ENCODE results near the gene PORCN.
"Not testable (repeated sequence)": the region's sequence is repeated elsewhere in the genome, so short reads cannot be mapped to it uniquely, and the experiment has no call there.

The PORCN gene

DNA sequence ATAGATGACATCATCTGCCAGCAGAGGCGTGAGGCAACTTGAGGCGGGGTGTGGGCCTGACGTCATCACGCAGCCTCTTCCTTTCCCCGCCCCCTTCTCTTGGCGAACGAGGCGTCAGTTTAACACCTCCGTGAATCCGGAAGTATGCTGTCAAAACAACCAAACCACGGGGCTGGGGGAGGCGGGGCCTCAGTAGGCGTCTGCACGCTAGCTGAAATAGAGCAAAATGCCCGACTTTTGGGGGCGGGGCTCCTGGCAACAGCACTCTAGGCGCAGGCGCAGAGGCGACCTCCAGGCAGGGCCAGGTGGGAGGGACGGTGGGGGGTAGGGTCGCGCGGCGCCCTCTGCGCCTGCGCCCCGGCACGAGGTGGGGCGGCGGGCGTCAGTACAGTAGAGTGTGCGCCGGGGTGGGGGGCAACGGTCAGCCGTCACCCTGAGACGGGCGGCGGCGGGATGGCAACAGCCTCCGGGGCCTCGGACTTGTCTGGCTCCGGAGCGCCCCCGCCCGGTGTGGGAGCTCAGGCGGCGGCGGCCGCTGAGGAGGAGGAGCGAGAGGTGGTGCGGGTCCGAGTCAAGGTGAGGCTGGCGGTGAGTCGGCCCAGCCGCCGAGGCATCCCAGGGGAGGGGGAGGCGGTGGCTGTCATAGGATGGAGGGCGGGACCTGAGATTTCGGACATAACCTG is 30.7 kb downstream of the PORCN start, which contains the start of gene TBC1D25:
TBC1D25 (plus strand) TSS at position 370 of the 683 bp plus-strand sequence; CDS start at position 454, 84 bp downstream.
- DNase-seq (ENCODE audit: low read depth in 1 of 2, low spot score in 1 of 2) = peak; percentile 90 to 91

DNA sequence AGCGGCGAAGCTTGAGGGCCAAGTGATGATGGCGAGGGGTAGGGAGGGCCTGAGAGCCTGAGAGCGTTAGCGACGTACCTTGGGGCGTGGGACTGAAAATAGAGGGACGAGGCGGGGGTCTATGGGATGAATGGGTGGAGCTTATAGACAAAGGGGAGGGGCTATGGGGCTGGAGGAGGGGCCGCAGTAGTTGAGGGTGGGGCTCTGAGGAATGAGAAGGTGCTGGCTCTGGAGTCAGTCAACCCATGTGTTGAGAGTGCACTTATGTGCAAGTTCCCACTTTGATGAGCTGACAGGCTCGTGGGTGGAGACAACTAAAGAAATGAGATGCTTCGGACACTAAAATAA is 31.2 kb downstream of the PORCN start:
- peak; percentile 8 to 36 for DNase-seq (ENCODE audit: low read depth in 1 of 2, low spot score in 1 of 2)

DNA sequence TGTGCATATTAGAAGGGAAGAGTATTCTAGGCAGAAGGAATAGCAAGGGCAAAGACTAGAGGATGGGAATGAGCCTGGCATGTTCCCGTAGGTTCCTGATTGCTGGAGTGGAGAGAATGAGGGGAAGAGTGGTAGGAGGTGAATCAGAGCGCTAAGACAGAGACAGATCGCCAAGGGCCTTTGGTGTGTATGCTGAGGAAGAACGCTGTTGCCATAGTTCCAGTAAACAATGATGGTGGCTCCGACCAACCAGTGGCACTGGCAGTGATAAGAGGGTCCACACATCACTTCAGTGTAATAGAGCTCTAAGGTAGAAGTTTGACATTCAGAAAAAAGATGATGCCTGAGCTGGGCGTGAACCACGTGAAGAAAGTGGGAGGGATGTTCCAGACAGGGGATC is 31.7 kb downstream of the PORCN start:
- no peak for DNase-seq (ENCODE audit: low read depth in 1 of 2, low spot score in 1 of 2)

DNA sequence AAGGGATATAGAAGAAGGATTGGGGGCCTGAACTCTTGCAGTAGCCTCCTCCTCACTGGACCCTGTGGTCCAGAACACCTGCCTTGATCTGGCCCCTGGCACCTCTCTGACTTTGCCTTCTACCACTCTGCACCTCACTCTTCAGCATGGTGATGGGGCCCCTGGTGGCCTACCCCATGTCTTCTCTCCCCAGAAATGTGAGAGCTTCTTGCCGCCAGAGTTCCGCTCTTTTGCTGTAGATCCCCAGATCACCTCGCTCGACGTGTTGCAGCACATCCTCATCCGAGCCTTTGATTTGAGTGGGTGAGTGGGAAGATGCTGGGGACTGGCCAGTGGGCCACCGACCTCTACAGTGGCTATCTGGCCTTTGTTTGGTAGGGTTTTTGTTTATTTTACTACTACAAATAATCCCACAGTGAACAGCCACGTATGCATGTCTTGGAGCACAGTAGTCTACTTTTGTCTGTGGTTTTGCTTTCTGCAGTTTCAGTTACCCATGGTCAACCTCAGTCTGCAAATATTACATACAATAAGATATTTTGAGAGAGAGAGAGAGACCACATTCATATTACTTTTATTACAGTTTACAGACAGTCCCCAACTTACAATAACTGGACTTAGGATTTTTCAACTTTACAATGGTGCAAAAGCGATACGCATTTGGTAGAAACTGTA is 32.5 kb downstream of the PORCN start:
- no peak for DNase-seq (ENCODE audit: low read depth in 1 of 2, low spot score in 1 of 2)

DNA sequence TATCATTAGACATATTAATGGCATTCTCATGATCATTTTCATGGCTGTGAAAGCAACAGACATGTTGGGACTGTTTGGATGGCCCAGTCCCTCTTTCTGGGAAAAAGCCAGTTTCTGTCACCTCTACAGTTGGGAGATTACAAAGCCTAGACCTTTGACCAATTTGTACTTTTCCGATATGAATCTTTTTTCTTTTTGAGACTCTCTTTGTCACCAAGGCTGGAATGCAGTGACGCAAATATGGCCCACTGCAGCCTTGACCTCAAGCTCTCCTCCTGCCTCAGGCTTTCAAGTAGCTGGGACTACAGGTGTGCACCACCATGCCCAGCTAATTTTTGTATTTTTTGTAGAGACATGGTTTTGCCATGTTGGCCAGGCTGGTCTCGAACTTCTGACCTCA is 40.1 kb downstream of the PORCN start:
- no peak for DNase-seq (ENCODE audit: low read depth in 1 of 2, low spot score in 1 of 2)

DNA sequence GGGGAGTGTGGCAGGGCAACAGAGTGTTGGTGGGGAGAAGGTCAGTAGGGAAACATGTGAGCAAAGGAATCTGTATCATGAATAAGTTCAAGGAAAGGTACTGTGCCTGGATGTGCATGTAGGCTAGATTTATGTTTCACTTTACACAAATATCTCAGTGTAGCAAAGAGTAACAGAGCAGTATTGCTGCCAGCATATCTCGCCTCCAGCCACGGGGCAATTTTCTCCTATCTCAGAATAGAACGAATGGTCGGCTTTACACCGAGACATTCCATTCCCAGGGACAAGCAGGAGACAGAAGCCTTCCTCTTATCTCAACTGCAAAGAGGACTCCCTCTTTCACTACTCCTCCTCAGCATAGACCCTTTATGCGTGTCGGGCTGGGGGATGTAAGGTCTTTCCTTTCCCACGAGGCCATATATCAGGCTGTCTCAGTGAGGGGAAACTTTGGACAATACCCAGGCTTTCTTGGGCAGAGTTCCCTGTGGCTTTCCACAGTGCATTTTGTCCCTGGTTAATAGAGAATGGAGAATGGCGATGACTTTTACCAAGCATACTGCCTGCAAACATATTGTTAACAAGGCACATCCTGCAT is 47.0 kb downstream of the PORCN start:
- DNase-seq (ENCODE audit: low read depth in 1 of 2, low spot score in 1 of 2) = not testable (repeated sequence)

DNA sequence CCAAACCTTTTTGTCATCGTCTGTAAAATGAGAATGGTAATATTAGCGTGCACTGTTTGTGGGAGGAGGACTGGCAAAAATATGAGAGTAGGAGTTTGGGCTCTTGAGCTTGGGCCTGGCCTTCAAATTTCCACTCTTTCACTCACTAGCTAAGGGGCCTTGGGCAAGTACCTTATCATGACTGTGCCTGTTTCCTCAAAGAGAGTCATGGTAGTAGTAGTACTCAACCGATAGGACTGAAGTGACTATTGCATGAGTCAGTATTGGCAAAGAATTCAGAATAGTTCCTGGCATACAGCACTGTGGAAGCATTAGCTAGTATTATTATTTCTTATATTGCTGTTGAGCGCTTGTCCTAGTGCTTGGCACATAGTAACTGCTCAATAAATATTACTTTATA is 49.5 kb downstream of the PORCN start:
- DNase-seq (ENCODE audit: low read depth in 1 of 2, low spot score in 1 of 2) = no peak

DNA sequence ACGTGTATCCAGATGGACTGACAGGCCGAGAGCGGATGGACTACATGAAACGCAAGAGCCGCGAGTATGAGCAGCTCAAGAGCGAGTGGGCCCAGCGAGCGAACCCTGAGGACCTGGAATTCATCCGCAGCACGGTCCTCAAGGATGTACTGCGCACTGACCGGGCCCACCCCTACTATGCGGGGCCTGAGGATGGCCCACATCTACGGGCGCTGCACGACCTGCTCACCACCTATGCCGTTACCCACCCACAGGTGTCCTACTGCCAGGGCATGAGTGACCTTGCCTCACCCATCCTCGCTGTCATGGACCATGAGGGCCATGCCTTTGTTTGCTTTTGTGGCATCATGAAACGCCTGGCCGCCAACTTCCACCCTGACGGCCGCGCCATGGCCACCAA is 50.8 kb downstream of the PORCN start:
- DNase-seq (ENCODE audit: low read depth in 1 of 2, low spot score in 1 of 2) = no peak

DNA sequence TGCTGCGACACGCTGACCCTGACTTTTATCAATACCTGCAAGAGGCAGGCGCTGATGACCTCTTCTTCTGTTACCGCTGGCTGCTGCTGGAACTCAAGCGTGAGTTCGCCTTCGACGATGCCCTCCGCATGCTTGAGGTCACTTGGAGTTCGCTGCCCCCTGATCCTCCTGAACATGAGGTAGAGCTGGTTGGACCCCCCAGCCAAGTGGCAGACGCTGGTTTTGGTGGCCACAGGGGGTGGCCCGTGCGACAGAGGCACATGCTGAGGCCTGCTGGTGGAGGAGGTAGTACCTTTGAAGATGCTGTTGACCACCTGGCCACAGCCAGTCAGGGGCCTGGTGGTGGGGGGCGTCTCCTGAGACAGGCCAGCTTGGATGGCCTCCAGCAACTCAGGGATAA is 51.3 kb downstream of the PORCN start:
- no peak for DNase-seq (ENCODE audit: low read depth in 1 of 2, low spot score in 1 of 2)

DNA sequence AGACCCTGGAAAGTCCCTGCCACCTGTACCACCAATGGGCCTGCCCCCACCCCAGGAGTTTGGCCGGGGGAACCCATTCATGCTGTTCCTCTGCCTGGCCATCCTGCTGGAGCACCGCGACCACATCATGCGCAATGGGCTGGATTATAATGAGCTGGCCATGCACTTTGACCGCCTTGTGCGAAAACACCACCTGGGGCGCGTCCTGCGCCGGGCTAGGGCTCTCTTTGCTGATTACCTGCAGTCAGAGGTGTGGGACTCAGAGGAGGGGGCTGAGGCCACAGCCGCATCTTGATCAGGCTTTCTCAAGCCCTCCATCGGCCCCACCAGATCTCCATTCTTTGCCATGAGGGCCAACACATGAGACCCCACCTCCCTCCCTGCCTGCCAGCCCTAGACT is 51.9 kb downstream of the PORCN start:
- no peak for DNase-seq (ENCODE audit: low read depth in 1 of 2, low spot score in 1 of 2)

DNA sequence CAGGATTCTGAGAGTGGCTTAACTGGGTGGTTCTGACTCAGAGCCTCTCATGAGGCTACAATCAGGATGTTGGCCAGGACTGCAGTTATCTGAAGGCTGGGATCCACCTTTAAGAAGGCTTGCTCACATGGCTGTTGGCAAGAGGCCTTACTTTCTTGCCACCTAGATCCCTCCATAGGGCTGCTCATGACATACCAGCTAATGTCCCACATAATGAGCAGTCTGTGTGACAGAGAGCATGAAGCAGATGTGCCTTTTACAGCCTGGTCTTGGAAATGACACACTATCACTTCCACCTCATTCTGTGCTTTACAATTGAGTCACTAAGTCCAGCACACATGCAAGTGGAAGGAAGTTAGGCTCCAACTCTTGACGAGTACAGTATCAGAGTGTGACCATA is 61.2 kb downstream of the PORCN start:
- no peak for DNase-seq (ENCODE audit: low read depth in 1 of 2, low spot score in 1 of 2)
